Vagina (tissue), 2 donors: Measurements from ENCODE around the gene WASHC4. TPM values are rescaled to one million over a fixed set of nuclear protein-coding genes. Genes with fewer than 3 reads are reported as not detected.
"Not testable (repeated sequence)": the region's sequence is repeated elsewhere in the genome, so short reads cannot be mapped to it uniquely, and the experiment has no call there.

Experiments
- DNase-seq, 2 donors: peaks; one replicate each; pipeline ENCODE4 v3.0.0-alpha.2; 2017; ENCODE audit errors: extremely low spot score in 2 of 2
- H3K27ac ChIP-seq: fragments of 200-600 bp; sonication (generic); one replicate; pipeline ENCODE4 v1.5.1; 2019
- H3K27me3 ChIP-seq: fragments of 200-600 bp; sonication (generic); one replicate; pipeline ENCODE4 v1.5.1; 2019
- H3K36me3 ChIP-seq, 2 donors: fragments of 200-600 bp; sonication (generic); one replicate each; pipeline ENCODE4 v1.5.1; 2017 to 2019
- H3K4me1 ChIP-seq: fragments of 200-600 bp; sonication (generic); one replicate; pipeline ENCODE4 v1.5.1; 2019
- H3K4me3 ChIP-seq, 2 donors: fragments of 200-600 bp; sonication (generic); 1 replicate in 1 of 2; 2 replicates in 1 of 2; pipeline ENCODE4 v1.5.1; 2016 to 2019
- H3K9me3 ChIP-seq: fragments of 200-600 bp; sonication (generic); one replicate; pipeline ENCODE4 v1.5.1; 2019
- POLR2A ChIP-seq, 2 donors: fragments of 450-650 bp; IDR thresholded peaks; one replicate each; pipeline ENCODE4 v1.6.1; 2017; ENCODE audit warnings: antibody characterized with exemption in 2 of 2, mild to moderate bottlenecking in 2 of 2, moderate library complexity in 2 of 2
- POLR2AphosphoS5 ChIP-seq, 2 donors: sonication (generic); formaldehyde crosslinking; IDR thresholded peaks; one replicate each; pipeline ENCODE4 v1.9.0; 2017; ENCODE audit warnings: antibody characterized with exemption in 2 of 2, mild to moderate bottlenecking in 2 of 2, low read depth in 1 of 2; ENCODE audit not compliant: insufficient read depth in 1 of 2
- intact Hi-C: fragments of 100-400 bp; cut with DNase I; formaldehyde crosslinking; loops from one replicate; pipeline ENCODE4 v1.15.1; 2023
- total RNA-seq: library from RNA; depleted of rRNA; stranded (reverse); fragments of >200 nt; gene quantifications from one replicate; pipeline ENCODE4 v1.2.3, GENCODE V29; 2016
- TF ChIP-seq, protein P1 (sequence below), 3 experiments: fragments of 450-650 bp in 2 of 3; fragments of 200-600 bp in 1 of 3; sonication (generic) in 1 of 3; IDR thresholded peaks; one replicate each; pipeline ENCODE4 v1.5.1; 2017 to 2019; ENCODE audit warnings: antibody characterized with exemption in 3 of 3, mild to moderate bottlenecking in 2 of 3, moderate library complexity in 2 of 3

WASHC4 gene
- total RNA-seq, 1 donor from 2014 or later = 51.1 TPM

DNA sequence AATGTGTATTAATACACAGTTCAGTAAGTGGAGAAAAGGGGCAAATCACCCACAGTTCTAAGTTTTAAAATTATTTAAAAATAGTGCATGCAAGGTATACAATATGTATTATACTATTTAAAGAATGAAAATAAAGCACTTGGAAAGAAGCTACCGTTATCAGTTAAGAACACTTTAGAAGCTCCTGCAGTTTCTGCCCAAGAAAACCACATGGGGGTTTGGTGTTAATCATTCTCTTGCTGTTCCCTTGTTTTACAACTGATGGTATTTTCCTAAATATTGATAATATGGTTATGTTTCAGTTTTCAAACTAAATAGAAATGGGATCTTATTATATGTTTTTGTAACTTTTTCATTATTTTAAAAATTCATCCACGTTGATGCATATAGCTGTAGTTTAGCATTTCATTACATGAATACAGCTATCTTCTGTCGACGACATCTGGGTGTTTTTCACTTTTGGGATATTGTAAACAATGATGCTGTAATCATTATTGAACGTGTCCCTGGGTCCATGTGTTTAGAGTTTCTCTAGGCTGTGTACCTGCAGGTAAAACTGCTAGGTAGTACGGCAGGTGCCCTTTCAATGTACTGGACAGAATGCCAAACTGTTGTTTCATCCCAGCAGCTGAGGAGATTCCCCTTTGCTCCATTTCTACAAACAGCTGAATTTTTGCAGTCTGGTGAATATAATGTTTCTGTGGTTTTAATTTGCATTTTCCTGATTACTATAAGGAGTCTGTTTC lies 64.3 kb downstream of the WASHC4 start:
- intact Hi-C loops = no loop called here
- Histone ChIP-seq H3K4me1 (no peaks in the 10 kb centered on the region), H3K9me3 (no peaks in the 10 kb centered on the region), H3K36me3 (peaks cover 0 to 47% of the 10 kb centered on the region in 2 donors), H3K4me3 (no peak overlapping the region), H3K27ac (no peak overlapping the region), H3K27me3 (no peaks in the 10 kb centered on the region)
- DNase-seq = no peak
- TF ChIP-seq, protein P1, sequence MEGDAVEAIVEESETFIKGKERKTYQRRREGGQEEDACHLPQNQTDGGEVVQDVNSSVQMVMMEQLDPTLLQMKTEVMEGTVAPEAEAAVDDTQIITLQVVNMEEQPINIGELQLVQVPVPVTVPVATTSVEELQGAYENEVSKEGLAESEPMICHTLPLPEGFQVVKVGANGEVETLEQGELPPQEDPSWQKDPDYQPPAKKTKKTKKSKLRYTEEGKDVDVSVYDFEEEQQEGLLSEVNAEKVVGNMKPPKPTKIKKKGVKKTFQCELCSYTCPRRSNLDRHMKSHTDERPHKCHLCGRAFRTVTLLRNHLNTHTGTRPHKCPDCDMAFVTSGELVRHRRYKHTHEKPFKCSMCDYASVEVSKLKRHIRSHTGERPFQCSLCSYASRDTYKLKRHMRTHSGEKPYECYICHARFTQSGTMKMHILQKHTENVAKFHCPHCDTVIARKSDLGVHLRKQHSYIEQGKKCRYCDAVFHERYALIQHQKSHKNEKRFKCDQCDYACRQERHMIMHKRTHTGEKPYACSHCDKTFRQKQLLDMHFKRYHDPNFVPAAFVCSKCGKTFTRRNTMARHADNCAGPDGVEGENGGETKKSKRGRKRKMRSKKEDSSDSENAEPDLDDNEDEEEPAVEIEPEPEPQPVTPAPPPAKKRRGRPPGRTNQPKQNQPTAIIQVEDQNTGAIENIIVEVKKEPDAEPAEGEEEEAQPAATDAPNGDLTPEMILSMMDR (IDR thresholded peaks at IDR 0.05) = no peak
- TF ChIP-seq POLR2AphosphoS5 (IDR thresholded peaks at IDR 0.05; ENCODE audit: insufficient read depth in 1 of 2, low read depth in 1 of 2) = no peak
- TF ChIP-seq POLR2A (IDR thresholded peaks at IDR 0.05) = no peak

DNA sequence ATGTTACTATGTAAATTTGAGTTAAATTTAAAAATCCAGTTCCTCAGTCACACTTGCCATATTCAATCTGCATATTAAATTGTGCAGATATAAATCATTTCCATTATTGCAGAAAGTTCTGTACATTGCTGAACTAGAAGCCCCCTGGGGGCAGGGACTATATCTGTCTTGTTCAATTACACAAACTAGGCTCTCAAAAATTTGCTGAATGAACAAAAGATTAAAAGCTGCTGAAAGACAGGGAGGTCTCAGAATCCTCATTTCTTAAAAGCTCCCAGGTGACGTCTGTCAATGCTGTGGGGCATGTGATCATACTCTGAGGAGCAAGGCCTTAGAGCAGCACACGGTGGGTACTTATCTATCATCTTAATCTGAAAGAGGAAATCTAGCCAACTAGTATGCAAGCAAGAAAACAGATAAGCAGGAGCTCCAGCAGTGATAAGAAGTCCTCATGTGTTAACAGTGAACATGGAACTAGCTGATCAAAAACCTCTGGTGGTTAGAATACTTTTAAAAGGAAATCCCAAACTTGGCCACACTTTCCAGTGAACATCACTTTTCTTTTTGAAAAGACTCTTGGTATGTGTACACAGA lies 68.0 kb downstream of the WASHC4 start:
- no peaks in the 10 kb centered on the region for H3K27me3 ChIP-seq
- no peak for TF ChIP-seq POLR2AphosphoS5 (IDR thresholded peaks at IDR 0.05; ENCODE audit: insufficient read depth in 1 of 2, low read depth in 1 of 2)
- TF ChIP-seq POLR2A (IDR thresholded peaks at IDR 0.05) = no peak
- TF ChIP-seq, protein P1 (IDR thresholded peaks at IDR 0.05) = no peak
- DNase-seq = no peak
- intact Hi-C loops = no loop called here
- H3K4me1 ChIP-seq = no peaks in the 10 kb centered on the region
- H3K4me3 ChIP-seq = no peak overlapping the region
- H3K36me3 ChIP-seq = peaks cover 0 to 38% of the 10 kb centered on the region in 2 donors
- no peak overlapping the region for H3K27ac ChIP-seq
- no peaks in the 10 kb centered on the region for H3K9me3 ChIP-seq

DNA sequence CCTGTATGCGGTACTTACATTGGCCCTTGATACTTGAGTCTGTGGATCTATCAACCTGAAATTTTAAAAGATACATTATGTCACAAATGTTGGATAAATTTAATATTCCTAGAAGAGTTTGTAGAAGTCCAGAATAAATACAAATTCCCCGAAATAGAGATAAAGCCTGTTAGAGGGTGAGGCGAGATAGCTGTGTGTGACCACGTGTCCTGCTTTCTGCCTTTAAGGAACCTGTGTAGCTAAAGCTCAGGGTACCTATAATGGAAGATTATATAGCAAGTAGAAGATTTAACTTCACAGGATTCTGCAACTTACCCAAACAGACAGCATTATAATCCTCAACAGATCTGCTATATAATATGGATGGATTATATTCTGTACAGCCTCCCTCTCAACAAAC lies 69.7 kb downstream of the WASHC4 start:
- H3K27me3 ChIP-seq = no peaks in the 10 kb centered on the region
- peaks cover 0 to 33% of the 10 kb centered on the region in 2 donors for H3K36me3 ChIP-seq
- H3K4me1 ChIP-seq = no peaks in the 10 kb centered on the region
- TF ChIP-seq POLR2A (IDR thresholded peaks at IDR 0.05) = no peak
- no peak for TF ChIP-seq POLR2AphosphoS5 (IDR thresholded peaks at IDR 0.05; ENCODE audit: insufficient read depth in 1 of 2, low read depth in 1 of 2)
- TF ChIP-seq, protein P1 (IDR thresholded peaks at IDR 0.05) = no peak
- no peak for DNase-seq
- H3K27ac ChIP-seq = no peak overlapping the region
- H3K9me3 ChIP-seq = no peaks in the 10 kb centered on the region
- no peak overlapping the region for H3K4me3 ChIP-seq
- intact Hi-C loops = no loop called here

DNA sequence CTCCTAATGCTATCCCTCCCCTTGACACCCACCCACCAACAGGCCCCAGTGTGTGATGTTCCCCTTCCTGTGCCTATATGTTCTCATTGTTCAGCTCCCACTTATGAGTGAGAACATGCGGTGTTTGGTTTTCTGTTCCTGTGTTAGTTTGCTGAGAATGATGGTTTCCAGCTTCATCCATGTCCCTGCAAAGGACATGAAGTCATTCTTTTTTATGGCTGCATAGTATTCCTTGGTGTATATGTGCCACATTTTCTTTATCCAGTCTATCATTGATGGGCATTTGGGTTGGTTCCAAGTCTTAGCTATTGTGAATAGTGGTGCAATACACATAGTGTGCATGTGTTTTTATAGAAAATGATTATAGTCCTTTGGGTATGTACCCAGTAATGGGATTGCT lies 71.6 kb downstream of the WASHC4 start:
- H3K4me3 ChIP-seq, H3K4me1 ChIP-seq, H3K9me3 ChIP-seq, DNase-seq, H3K27ac ChIP-seq, H3K27me3 ChIP-seq, intact Hi-C loops: not testable (repeated sequence)
- peaks cover 0 to 25% of the 10 kb centered on the region in 2 donors for H3K36me3 ChIP-seq

DNA sequence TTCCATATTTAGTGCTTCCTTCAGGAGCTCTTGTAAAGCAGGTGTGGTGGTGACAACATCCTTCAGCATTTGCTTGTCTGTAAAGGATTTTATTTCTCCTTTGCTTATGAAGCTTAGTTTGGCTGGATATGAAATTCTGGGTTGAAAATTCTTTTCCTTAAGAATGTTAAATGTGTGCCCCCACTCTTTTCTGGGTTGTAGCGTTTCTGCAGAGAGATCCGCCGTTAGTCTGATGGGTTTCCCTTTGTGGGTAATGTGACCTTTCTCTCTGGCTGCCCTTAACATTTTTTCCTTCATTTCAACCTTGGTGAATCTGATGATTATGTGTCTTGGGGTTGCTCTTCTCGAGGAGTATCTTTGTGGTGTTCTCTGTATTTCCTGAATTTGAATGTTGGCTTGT lies 75.9 kb downstream of the WASHC4 start:
- H3K9me3 ChIP-seq, DNase-seq, intact Hi-C loops, H3K4me1 ChIP-seq, H3K4me3 ChIP-seq, H3K27me3 ChIP-seq, H3K27ac ChIP-seq: not testable (repeated sequence)
- peaks cover 0 to 35% of the 10 kb centered on the region in 2 donors for H3K36me3 ChIP-seq

DNA sequence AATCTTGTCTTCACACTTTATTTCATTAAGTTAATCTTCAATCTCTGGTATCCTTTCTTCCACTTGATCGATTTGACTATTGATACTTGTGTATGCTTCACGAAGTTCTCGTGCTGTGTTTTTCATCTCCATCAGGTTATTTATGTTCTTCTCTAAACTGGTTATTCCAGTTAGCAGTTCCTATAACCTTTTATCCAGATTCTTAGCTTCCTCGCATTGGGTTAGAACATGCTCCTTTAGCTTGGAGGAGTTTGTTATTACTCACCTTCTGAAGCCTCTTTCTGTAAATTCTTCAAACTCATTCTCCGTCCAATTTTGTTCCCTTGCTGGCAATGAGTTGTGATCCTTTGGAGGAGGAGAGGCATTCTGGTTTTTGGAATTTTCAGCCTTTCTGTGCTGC lies 76.4 kb downstream of the WASHC4 start:
- DNase-seq, H3K27me3 ChIP-seq, H3K4me1 ChIP-seq, intact Hi-C loops, H3K27ac ChIP-seq, H3K9me3 ChIP-seq, H3K4me3 ChIP-seq: not testable (repeated sequence)
- peaks cover 0 to 41% of the 10 kb centered on the region in 2 donors for H3K36me3 ChIP-seq
